ENCODE results near the gene MAGEB17.
A peak's percentile ranks its signal among the peaks of the same experiment; 100 is the strongest.
"Not testable (repeated sequence)": the region's sequence is repeated elsewhere in the genome, so short reads cannot be mapped to it uniquely, and the experiment has no call there.

The MAGEB17 gene

GRCh38 chrX:16167181-16167580 is at the start of gene MAGEB17:
TSS of gene MAGEB17 (plus strand) at chrX:16167481. CDS start at chrX:16170383, 2,902 bp downstream.
- DNase-seq (ENCODE audit: low spot score), result no peak

DNA sequence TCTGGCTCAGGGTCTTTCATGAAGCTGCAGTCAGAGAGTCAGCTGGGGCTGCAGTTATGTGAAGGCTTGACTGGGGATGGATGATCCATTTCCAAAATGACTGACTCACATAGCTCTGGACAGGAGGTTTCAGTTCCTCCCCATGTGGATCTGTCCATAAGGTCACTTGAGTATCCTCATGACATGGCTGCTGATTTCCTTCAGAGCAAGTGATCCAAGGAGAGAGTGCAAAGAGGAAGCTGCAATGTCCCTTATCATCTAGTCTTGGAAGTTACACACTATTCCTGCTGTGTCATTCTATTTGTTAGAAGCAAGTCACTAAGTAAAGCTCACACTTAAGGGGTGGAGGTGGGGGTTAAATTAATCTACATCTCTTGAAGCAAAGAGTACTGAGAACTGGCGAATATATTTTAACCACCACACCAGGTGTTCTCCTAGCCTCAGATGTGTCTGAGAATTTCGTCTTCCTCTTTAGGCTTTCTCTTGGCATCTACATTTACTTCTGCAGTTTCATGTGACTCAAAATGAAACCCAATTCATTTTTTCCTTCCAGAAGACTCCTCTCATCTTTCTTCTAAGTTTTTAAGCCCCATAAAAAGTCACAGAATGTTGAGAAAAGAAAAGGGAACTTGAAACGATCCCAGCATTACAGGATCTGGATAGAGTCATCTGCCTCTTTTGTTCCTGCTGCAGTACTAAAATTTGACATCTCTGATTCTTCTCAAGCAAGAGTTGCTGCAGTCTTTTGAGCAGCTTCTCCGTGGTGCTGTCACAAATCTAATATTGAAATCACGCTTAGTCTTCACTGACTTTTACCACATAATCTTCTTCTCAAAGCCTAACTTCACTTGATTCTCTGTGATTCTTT is 47.7 kb upstream of the MAGEB17 start:
- DNase-seq (ENCODE audit: low spot score), result no peak

DNA sequence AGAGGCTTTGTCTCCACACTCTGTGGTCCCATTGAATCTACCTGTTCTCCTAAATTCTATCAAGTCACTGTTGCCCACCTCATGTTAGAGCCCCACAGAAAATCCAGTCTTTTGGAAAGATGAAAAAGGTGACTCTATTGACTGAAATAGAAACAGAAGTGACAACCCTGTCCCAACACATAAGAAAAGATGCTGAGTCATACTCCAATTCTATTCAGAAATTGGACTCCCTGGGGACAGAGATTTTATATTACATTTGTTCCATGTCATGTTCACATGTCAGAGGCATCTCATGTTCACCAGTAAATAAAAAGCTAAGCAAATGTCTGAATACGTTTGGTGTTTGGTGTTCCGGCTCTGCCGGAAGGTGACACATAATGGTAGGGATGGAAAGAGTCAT is 46.9 kb upstream of the MAGEB17 start:
- DNase-seq (ENCODE audit: low spot score), result no peak

DNA sequence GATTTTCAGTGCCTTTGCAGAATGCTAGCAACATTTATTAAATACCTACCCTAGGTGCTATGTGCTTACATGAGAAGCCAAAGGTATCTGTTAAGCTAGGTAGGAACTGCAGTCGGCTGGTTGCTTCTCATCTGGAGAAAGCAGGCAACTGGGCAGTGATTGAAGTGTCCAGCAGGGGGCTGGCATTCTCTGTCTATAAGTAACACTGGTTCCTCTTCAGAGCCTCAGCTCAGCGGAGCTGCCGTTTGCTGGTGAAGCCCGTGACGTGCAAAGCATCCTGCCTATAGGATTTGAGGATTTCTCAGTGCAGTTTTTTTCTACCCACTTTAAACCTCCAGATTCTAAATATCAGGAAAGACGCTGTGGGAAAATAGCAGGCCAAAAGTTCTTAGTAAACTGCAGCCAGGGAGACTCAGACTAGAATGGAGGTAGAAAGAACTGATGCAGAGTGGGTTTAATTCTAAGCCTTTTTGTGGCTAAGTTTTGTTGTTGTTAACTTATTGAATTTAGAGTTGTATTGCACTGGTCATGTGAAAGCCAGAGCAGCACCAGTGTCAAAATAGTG is 44.0 kb upstream of the MAGEB17 start, which contains the start of gene GRPR:
Gene GRPR, plus strand, starts transcription at position 344 of the 565 bp plus-strand sequence. CDS start 389 bp downstream, outside the sequence.
- DNase-seq (ENCODE audit: low spot score), result peak; percentile 64

GRCh38 chrX:16124201-16124600 is 43.1 kb upstream of the MAGEB17 start:
- no peak for DNase-seq (ENCODE audit: low spot score)

DNA sequence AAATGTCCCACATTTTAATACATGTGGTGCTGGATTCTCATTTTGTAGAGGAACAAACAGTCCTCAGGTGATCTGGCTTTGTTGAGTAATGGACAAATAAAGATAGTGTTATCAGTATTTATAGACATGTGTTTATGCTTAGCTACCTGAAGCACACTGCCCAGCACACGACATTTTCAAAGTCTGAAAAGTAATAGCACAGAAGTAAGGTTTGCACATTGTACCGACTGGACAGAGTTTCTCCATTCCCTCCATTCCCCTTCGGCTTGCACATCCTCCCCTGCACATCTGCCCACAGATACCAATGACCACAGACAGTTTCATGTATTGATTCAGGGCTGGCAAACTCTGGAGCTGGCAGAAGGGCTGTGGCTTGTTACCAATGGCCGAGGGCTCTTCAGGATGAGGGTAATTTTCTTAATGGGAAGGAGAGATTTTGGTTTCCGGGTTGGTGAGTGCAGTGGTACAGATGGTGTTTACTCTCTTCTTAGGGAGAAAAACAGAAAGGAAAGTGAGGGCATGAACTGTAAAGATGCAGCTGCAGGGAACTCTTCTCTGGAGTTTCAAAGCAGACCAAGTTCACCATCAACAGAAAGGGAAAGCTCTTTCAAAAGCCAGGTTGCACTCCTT is 41.6 kb upstream of the MAGEB17 start:
- DNase-seq (ENCODE audit: low spot score), result no peak

GRCh38 chrX:16130707-16131106 is 36.6 kb upstream of the MAGEB17 start:
- DNase-seq (ENCODE audit: low spot score), result no peak

- DNase-seq (ENCODE audit: low spot score), result no peak
Observed at GRCh38 chrX:16134936-16135335, 32.3 kb upstream of the MAGEB17 start.

DNA sequence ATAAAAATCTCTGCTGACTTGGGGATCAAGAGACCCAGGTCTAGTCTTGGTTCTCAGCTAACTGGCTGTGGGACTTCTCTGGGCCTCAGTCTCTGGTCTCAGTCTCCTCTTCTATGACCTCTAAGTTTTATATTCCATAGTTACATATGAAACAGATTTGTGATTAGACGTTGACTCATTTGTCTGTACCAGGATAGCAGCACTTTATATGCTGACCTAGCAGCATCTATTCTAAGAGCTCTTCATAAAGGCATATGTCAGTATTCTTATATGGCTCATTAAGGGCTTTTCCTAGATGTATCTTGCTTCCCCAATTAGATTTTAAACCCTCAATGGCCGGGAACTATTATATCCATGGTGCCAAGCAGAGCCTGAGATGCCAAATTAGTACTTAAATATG is 31.2 kb upstream of the MAGEB17 start:
- no peak for DNase-seq (ENCODE audit: low spot score)

DNA sequence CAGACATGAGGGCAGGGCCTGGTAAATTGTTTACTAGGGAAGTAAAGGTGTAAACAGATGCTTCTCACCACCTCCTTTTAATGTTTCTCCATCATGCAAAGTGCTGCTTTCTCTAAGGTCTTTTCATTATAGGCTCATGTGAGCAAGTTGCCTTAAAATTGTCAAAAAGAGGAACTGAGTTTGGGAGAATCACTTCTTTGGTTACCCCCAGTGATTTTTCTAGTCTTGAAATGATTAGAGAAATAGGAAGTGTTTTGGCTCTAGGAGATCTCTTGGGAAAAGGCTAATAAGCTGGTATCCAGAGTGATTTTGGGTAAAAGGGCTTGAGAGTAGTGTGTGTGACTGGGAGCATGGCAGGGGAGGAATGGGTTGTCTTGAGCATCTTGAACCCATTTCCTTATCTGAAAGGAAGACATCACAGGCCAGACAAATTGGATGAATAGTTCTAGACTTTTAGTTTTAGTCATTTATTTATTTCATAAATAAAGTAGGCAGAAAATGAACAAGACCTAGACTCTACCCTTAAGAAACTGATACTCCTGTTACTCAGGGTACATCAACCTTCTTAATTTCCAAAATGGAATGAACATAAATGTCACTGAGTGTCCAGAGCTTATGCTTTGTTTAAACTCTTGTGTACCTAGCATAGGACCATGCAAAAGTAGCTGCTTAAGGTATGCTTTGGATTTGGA is 29.7 kb upstream of the MAGEB17 start:
- DNase-seq (ENCODE audit: low spot score), result no peak

DNA sequence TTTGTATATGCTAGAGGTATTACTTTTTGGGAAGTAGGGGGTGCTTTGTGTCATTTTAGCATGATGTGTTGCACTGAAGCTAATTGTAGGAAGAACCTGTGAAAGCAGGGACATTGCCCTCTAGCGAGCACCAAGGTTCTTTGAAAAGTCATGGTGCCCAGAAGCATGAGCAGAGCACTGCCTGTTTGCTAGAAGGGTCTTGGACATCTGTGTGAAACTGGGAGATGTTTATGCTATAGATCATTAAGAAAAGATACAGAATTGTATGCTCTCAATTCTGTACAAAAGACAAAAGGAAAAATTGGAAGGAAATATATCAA is 29.2 kb upstream of the MAGEB17 start:
- no peak for DNase-seq (ENCODE audit: low spot score)

DNA sequence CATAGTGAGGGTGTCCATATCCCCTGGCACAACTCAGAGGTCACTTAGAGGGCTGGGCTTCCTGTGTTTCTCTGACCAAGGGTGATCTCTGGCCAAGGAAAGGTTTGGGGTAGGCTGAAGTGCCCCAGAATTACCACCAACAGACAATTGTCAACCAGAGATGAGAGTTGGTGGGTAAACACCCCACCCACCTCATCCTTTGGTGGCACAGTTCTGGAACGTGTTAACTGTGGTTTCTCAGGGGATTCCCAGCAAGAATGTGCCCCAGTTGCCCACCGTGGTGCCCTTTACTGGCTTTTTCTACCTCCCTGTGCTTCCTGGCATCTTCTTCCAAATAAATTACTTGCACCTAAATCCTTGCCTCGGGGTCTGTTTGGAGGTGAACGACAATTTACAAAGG is 26.8 kb upstream of the MAGEB17 start:
- no peak for DNase-seq (ENCODE audit: low spot score)

DNA sequence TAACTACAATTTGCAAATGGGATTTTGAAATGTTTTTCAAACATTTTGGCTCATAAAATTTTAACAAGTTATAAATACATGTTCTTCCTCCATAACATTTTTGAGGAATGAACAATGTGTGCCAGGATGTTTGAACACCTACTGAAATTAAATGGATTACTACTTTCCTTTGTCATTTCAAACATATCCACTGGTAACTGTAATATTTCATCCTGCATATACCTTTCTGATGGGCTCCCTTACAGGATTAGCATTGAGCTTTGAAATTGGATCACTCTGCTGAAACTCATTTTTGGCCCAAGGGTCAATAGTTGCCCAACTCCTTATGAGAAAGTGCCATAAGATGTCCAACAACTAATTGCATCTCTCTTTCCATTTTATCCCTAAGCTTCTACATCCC is 26.3 kb upstream of the MAGEB17 start:
- DNase-seq (ENCODE audit: low spot score), result no peak

DNA sequence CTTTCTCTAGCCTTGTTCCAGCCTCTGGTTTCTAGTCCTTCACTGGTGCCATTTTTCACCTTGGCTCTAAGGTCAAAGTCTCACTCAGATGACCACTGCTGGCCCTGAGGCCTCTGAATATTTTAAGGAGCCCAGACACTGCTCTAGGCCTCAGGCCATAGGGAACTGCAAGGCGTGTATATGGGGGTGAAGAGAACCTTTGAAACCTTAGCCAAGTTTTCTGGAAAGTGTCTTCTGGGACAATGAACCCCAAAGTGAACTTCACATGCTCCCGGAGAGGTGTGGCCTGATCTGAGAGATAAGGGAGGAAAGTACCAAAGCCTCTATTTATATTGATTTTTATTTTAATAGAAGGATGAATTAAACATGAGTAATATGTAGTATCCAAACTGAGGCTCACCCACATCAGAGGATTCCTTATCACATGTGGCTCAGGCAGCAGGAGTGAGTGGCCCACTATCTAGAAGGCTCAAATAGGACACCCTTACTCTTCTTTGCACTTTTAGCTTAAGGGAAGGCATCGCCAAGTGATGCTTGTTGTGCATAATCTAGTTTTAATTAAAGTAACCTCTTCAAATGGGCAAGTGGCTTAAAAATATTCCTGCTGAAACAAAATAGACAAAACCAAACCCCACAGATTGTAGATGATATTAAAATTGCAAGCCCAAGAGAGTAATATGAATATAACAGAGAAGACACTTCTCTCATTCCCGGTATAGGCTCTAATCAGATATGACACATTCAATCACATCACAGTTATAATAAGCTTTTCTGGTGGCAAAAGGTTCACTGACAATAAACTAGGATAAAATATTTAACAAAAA is 25.6 kb upstream of the MAGEB17 start:
- DNase-seq (ENCODE audit: low spot score), result no peak

DNA sequence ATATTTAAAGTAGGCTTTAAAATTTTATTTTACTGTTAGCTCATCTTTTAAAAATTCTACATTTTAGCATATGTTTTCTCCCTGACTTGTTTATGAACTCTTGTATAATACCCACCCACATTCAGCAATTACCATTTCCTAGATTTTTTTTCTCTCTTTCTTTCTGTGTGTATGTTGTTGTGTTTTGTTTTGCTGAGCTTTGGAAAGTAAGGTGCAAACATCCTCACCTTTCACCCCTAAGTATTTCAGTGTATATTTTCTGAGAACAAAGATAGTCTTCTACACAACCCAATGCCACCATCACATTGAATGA is 25.1 kb upstream of the MAGEB17 start:
- no peak for DNase-seq (ENCODE audit: low spot score)

GRCh38 chrX:16143968-16144367 is 23.3 kb upstream of the MAGEB17 start:
- DNase-seq (ENCODE audit: low spot score), result no peak

DNA sequence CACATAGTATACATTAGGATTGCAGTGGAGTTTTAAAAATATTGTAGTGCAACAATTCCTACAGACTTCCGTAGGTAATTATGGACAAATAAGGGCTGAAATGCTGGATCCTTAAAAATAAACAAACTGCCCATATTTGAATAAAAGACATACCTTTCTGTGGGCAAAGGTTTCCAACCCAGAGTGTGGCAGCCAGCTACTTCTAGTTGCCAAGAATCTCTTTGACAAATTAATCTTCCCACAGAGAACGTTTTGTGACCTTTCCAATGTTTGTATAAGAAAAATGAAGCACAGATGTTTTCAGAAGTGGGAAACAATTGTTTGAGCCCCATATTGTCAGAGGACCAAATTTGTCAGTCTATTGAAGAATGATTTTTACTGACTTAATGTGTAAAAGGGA is 22.9 kb upstream of the MAGEB17 start:
- DNase-seq (ENCODE audit: low spot score), result no peak

GRCh38 chrX:16145093-16145492 is 22.2 kb upstream of the MAGEB17 start:
- DNase-seq (ENCODE audit: low spot score), result not testable (repeated sequence)

DNA sequence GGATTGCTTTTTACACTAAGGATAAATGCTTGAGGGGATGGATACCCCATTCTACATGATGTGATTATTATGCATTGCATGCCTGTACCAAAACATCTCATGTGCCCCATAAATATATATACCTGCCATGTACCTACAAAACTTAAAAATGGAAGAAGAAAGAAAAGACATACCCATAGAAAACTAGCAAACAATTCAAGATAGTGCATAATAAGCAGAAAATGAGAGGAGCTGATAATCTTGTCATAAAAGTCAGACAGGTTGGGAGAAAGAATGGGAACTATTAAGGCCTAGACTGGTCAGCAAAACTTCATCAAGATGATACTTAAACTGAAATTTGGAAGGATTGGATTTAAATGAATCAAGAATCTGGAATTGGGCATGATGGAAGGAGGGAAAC is 21.6 kb upstream of the MAGEB17 start:
- DNase-seq (ENCODE audit: low spot score), result no peak

DNA sequence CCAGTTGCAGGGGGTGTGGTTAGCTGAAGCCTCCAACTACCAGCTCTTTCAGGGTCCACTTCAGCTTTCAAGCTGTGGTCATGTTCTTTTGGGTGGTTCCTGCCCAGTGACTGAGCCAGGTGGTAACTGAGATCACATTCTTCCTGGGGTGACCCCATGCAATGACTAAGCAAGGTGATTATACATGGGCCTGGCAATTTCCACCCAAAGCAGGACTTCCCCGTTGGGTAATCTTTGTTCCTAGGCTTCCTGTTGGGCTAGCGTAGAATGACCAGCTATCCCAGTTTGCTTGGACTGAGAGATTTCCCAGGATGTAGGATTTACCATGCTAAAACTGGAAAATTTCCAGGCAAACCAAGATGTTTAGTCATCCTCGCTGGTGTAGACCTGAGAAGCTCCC is 18.4 kb upstream of the MAGEB17 start:
- no peak for DNase-seq (ENCODE audit: low spot score)

DNA sequence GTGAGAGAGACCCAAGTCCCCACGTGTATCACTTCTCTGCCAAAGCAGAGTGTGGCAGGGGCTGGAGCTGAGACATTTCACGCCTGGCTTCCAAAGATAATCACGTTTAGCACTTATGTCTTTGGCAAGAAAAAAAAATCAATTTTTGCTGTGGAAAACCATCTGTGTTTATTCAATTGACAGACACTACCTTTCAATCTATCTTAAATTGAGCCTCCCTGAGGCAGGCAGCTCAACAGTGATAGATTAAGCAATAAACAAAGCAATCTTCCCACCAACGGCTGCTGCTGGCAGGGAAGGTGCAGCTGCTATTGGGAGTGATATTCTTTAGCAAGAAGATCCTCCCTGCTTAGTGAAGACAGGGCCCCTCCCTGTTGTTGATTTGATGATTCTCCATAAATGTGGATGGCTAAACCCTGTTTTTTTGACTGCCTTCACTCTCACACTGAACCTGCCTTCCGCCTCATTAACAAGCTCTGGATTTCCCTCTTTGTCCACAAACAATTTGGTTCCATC is 11.6 kb upstream of the MAGEB17 start:
- no peak for DNase-seq (ENCODE audit: low spot score)
